ENCODE measurements around the gene SERPINA6.

SERPINA6 gene, protein sequence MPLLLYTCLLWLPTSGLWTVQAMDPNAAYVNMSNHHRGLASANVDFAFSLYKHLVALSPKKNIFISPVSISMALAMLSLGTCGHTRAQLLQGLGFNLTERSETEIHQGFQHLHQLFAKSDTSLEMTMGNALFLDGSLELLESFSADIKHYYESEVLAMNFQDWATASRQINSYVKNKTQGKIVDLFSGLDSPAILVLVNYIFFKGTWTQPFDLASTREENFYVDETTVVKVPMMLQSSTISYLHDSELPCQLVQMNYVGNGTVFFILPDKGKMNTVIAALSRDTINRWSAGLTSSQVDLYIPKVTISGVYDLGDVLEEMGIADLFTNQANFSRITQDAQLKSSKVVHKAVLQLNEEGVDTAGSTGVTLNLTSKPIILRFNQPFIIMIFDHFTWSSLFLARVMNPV

DNA sequence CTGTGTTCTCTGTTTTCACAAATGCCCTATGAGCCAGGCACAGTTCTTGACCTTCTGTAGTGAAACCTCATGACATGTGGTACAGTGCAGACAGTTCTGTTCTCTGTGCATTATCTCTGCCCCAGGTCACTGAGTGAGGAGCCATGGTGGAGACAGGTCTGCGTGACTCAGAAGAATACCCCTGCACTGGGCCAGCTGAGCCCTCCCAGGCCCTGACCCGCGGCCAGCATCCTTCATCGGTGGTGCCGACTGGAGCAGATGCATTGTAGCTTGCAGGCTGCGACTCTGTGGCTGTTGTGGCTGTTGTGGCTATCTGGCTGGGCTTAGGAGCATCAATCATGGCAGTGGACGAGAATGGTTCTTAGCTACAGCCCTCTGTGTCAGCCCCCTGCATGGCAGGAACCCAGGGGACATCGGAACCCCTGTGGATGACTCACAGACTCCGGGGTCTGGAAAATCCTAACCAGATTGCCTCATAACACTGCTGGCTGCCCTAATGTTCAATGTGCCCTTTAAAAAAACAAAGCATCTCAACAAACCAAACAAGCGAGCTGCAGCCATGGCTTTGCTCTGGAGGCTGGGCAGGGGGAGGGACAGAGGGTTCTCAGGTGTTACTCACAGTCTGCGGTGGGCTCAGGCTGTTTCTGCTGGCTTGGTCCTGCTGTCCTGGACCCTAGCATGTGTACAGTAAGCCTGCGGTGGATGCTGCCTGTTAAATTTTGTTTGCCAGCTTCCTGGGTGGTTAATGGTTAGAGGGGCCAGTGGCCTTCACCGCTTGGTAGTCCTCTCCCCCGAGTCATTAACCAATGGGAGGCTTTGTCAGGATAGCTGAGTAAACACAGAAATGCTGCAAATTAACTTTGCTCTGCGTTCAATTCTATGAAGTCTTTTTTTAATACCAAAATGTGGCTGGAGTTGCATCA is at the start of gene SERPINA6:
SERPINA6 (minus strand) TSS at position 689 of the 923 bp plus-strand sequence. CDS start 8,688 bp downstream, outside the sequence.
- no peak for DNase-seq

DNA sequence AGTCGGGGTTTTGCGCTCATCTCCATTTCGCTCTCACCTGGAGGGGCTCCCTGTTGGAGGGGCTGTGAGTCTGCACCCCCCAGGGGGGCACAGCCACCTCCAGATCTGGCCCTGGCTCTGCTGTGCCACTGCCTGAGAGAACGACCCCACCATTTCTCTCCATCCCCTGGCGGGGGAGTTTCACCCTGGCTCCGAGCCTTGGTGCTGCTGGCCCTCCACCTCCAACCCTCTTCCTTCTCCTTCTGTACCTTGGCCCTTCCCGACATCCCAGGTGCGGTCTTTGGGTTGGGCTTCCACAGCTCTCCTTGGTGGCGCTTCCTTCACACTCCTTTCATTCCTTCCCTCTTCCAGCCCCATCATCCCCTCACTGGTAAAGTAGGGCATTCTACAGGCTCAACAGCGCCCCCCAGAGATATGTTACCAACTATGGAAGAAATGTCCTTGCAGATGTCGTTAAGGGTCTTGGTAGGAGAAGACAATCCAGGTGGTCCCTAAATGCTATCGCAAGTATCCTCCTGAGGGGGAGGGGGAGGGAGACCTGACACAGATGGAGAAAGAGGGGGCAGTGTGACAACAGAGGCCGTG is 49.0 kb upstream of the SERPINA6 start:
- peak; percentile 28 for DNase-seq

DNA sequence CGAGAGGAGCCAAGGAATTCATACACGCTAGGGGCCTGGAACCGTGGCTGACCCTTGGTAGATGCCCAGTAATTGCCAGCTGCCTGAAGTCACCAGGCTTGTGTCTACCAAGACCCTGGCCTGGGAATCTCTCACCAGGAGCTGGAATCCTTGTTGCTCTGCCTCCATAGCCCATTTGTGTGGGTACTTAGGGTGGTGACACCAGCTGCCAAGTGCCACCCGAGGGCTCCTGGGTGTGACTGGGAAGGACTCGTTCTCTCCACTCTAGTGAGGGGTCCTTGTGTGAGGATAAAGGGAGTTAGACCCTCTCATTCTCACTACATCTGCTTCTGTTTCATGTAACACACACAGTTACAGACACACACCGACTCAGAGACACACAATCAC is 47.4 kb upstream of the SERPINA6 start:
- DNase-seq: peak; percentile 50

DNA sequence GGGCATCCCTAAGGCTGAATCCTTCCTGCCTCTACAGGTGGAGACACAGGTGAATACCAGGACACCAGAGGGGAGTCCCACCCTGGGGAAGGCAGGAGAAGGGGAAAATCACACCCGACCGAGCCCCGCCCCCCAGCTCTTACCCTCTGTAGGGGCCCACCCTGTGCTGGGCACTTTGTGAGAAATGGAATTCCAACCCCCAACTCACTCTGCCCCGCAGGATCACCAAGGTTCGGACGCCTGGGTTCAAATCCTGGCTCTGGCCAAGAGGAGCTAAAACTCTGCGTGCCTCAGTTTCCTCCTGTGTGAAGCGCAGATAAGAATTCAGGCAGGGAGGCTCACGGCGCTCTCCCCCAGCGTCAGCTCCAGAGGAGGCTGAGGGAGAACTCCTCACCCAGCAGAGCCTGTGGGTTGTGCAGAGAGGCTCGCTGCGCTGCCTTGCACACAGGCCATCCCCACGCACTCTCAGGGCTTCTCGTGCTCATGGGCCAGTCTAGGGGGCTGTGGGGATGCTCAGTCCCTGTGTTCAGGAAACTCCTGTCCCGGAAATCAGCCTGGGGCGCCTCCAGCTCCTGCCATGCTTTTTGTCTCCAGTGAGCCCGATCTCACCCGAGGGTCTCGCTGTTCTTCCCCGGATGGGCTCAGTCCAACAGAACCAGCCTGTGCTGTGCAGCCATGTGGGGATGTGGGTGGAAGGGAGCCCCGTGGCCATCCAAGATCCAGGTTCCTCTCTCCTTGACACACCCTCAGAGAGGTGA is 46.8 kb upstream of the SERPINA6 start:
- DNase-seq: peak; percentile 45

DNA sequence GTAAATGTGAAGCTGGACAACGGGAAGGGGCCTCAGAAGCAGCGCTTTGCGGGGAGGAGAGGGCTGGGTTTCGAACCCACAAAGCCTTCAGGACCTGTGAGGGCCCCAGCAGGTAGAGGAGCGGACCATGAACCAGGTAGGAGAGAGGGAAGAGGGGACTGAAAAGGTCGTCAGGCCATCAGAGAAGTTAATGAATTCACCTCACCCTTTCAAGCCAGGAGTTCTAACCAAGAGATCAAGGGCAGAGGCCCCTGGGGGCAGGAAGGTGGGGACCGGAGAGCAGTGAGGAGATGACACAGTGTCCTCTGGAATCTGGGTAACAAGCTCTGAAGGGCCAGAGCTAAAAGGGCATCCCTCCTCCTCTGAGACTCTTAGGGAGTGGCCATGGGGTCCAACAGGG is 45.8 kb upstream of the SERPINA6 start:
- DNase-seq: peak; percentile 39

DNA sequence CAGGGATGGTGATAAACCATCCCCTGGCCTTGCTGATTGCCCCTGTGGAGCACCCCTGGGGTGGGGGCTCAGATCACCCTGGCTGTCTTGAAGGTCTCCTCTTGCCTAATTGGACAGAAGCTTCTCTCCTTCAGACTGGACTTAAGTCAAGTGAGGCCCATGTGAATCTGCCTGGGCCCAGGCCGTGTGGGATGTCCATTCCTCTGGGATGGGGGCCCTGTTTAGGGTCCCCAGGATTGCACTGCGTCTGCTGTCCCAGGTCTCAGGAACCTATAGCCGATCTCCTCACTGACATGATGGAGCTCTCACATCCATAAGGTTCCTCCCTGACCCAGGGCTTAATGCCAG is 45.1 kb upstream of the SERPINA6 start:
- DNase-seq: no peak

DNA sequence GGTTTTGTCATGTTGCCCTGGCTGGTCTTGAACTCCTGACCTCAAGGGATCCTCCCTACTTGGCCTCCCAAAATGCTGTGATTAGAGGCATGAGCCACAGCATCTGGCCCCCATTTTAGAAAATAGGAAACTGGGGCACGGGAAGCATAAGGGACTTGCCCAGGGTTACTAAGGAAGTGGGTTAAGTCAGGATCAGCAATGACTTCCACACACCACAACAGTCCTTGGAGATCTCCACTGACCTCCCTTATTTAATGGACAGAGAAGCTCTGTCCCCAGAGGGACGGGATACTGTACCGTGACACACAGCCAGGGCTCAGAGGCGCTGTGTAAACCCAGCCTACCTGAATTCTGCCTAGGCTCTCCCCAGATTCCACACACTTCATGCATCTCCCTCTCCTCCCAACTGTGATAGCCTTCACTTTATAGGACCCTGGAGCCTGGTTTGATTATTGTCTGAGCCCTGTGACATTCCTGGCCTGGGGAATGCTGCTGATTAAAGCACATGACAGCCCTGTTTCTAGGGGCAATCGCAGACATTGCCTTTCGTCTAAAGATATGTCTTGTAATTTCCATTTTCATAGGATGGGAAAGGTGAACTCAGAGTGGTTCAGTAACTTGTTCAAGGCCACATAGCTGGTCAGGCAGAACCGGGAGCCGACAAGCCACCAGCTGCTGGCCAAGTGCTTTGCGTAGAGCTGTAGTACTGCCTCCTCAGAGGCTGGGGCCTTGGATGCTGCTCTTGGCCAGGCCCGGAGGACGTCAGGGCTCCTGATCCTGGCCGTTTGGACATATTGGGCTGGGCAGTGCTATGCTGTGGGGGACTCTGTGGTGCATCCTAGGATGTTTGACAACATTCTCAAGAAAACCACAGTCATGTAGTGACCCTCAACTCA is 44.5 kb upstream of the SERPINA6 start:
- DNase-seq: peak; percentile 19

DNA sequence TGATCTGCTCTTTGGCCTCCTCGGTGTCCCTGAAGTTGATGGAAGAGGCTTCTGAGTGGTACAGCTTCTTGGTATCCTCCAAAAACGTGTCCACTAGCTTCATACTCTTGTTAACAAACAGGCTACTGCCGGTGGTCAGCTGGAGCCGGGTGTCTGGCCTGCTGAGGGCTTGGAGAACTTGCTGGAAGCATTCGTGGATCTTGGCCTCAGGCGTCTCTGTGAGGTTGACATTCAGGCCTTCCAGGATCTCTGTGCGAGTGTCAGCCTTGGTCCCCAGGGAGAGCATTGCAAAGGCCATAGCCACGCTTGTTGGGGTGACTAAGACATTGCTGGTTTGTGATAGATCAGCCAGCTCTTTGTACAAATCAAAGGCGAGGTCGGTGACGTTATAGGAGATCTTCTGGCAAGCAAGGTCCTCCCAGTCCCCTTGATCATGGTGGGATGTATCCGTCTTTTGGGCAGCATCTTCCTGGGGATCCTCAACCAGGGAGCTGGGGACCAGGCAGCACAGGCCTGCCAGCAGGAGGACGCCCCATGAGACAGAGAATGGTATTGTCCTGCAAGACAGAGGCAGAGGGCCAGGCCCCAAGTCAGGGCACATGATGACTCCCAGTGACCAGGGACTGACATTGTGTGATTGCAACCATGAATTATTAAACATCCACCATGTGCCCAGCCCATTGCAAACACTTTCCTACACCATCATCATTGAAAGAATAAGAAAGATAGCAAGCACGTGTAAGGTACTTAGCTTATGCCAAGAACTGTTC is 43.2 kb upstream of the SERPINA6 start, which contains the start of gene SERPINA2:
SERPINA2 (minus strand) TSS at position 553 of the 770 bp plus-strand sequence.
- peak; percentile 39 for DNase-seq

DNA sequence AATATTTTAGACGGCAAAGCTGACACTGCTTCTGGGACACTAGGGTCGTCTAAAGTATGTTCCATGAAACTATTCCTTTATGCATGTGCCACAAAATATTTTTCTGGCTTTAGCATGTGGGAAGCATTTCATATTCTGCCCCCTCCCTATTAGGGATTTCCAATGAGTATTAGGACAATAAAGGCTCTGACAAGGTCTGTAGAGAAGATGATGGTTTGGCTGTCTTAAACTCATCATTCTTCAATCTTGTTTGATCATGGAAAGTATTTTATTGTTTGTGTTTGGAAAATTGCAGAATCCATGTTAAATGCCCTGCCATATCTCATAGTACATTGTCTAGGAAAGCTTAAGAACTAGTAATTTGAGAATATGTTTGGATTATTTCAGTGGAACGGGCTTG is 42.5 kb upstream of the SERPINA6 start:
- DNase-seq: no peak

DNA sequence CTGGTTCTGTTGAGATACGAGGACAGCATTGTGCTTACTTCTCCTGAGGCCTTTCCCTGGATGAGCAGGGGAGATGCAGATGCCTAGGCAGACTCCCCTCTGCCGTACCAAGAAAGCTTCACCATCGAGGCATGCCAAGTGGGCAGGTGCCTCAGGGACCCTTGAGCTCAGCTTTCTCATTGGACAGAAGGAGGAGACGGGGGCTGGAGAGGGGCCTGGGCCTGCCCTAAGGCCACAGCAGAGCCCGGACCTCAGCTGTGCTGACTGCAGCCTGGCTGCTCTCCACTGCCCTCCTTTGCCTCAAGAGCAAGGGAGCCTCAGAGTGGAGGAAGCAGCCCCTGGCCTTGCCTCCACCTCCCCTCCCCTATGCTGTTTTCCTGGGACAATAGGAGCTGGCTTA is 41.8 kb upstream of the SERPINA6 start:
- peak; percentile 14 for DNase-seq

DNA sequence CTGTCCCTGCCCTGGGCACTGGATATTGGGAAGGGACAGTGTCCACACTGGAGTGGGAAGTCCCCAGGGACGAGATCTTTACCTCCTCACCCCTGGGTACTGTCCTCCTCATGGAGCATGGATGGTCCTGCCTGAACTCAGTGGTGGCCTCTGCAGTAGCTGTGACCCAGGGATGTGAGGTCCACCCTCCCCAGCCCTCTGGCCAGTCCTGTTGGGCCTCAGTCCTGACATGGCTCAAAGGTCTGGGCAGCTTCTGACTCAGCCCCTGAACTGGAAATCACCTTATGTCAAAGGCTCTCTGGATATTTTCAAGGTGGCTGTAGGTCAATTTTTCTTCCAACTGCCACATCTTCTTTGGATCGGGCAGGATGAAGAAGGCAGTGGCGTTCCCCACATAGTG is 40.9 kb upstream of the SERPINA6 start:
- peak; percentile 37 for DNase-seq

DNA sequence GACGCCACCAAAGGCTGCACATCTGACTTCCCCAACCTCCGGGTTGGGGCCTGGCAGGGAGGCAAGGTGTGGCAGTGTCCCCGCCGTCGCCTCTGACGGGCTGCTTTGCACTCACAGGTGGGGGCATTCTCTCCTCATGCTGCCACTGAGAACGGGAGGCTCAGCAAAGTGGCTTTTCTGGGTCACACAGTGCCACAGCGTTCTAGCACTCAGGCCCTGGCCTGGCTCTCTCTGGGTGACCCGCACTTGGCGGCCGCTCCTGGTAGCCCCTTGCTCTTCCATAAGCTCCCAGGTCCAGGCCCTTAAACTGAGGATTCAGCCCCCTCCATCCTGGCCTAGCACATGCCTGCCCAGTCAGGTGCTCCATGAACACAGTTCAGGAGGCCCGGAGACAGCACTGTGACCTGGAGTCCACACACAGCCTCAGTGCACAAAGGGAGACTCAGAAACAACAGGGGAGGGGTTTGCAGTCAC is 40.1 kb upstream of the SERPINA6 start:
- DNase-seq: peak; percentile 53

DNA sequence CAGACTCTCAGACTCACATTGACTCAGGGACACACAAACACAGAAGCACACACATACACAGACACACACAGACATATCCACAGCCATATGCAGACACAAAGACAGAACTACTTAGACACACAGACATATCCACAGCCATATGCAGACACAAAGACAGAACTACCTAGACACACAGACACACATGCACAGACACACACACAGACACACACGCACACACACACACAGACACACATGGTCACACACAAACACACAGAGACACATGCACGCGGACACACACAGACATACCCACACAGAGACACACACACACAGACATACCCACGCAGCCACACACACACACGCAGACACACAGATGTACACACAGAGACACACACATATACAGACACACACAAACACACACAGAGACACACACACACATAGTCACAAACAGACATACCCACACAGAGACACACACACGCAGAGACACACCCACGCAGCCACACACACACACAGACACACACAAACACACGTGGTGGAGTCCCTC is 39.5 kb upstream of the SERPINA6 start:
- DNase-seq: peak; percentile 33

DNA sequence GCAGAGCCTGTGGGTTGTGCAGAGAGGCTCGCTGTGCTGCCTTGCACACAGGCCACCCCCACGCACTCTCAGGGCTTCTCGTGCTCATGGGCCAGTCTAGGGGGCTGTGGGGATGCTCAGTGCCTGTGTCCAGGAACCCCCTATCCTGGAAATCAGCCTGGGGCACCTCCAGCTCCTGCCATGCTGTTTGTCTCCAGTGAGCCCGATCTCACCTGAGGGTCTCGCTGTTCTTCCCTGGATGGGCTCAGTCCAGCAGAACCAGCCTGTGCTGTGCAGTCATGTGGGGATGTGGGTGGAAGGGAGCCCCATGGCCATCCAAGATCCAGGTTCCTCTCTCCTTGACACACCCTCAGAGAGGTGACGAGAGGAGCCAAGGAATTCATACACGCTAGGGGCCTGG is 38.5 kb upstream of the SERPINA6 start:
- DNase-seq: peak; percentile 36

DNA sequence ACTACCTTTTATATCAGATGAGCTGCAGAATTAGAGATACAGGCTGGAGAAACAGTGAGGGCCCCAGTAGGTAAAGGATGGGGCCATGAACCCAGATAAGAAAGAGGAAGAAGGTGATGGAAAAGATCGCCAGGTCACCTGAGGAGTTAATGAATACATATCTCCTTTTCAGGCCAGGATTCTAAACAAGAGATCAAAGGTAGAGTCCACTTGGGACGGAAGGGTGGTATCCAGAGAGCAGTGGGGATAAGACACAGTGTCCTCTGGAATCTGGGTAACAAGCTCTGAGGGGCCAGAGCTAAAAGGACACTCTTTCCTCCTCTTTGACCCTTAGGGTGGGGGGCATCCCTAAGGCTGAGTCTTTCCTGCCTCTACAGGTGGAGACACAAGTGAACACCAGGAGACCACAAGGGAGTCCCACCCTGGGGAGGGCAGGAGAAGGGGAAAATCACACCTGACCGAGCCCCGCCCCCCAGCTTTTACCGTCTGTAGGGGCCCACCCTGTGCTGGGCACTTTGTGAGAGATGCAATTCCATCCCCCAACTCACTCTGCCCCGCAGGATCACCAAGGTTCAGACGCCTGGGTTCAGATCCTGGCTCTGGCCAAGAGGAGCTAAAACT is 37.9 kb upstream of the SERPINA6 start:
- DNase-seq: peak; percentile 36

DNA sequence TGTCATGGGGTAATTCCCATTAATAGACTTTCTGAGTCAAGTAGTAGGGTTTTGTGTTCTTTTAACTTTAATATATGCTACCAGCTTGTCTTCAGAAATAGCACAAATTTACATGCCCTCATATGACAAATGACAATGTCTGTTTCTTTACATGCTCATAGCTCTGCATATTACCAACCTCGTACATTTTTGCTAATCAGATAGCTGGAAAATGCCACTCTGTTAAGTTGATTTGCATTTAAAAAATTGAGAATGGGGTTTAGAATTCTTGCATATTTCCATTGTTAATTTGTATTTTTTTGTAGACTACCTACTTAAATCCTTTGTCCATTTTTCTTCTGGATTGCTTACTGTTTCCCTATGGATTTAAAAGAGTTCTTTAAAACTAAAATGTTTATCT is 34.0 kb upstream of the SERPINA6 start:
- DNase-seq: no peak

DNA sequence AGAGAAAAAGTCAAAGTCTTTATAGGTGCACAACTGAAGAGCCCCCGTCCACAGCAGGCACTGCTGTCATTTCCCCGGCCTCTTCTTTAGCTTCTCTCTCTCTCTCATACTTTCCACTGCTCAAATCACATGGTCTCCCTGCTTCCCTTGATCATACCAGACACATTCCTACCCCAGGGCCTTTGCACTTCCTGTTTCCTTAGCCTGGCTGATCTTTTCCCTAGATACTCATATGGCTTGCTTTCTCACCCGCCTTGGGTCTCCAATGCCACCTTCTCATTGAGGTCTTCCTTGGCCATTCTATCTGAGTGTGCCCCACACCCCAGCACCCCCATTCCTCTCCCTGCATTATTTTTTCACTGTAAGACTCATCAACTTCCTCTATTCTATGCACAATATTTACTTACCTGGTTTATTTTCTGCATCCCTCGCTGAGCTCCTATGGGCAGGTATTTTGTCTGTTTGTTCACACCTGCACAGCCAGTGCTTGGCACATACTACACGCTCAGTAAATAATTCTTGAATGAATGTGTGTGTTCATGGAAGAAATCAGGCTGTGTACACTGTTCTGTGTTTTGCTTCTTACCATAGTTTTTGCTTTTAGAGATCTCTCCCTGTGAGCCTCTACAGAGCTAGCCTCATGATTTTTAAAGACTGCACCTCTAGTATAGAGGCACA is 33.4 kb upstream of the SERPINA6 start:
- no peak for DNase-seq

DNA sequence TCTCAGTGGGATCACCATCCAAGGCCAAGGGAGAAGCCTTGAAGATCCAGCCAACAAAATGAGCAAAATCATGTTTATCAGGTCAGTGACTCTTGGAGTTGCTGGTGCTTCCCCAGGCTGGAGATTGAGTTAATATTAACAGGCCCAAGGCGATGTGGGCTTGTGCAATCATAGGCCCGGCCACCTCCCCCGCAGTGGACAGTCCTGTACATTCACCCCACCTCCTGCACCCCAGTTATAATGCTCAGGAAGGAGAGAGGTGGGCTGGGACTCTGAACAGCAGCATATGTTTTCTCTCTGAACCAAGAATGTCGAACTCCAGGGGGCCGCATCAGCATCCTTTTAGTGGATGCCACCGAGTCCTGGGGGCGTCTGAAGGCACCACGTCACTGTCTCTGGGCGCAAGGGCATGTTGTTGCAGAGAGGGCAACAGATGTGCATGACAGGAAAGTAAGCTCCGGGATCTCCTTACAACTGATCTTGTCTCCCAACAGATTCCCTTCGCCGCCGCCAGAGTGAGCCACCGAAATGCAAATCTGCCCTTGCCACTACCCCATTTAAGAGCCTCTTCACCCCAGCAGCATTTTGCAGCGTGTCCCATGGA is 32.2 kb upstream of the SERPINA6 start:
- DNase-seq: no peak

DNA sequence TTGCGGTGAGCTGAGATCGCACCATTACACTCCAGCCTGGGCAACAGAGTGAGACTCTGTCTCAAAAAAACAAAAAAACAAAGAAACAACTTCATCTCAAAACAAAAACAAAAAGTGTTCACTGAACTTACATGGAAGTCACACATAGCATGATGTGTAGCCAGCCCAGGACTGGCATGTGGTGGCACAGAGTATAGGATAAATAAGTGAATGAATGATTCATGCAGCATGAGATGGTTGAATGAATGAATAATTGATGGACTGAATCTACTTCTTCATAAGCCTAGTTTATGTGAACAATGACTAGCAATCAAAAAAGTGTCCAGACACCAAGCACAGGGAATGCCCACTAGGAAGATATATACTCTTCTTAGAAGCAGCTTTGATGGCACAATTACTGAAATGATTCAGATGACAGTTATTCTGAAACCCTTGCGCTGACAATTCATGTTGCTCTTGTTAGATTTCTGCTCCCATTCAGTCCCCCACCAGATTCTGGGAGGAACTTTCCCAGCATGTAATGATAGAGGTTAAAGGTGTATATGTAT is 31.6 kb upstream of the SERPINA6 start:
- no peak for DNase-seq
